ENCODE data around the gene PDK1.

GRCh38 chr2:172617115-172617514, 61.2 kb downstream of the PDK1 start:
- TF ChIP-seq CTCF (IDR thresholded peaks at IDR 0.05) (no peak), POLR2A (IDR thresholded peaks at IDR 0.05) (no peak)

Data from heart left ventricle (tissue), 13 donors.